ENCODE measurements around the gene GLB1L2.
"Not testable (repeated sequence)": the region's sequence is repeated elsewhere in the genome, so short reads cannot be mapped to it uniquely, and the experiment has no call there.

Gene GLB1L2

GRCh38 chr11:134322553-134322952, 9.2 kb upstream of the GLB1L2 start:
- no peak for DNase-seq (ENCODE audit: low read depth)

GRCh38 chr11:134328433-134328832, 3.4 kb upstream of the GLB1L2 start:
- no peak for DNase-seq (ENCODE audit: low read depth)

- DNase-seq (ENCODE audit: low read depth) = no peak
Observed at GRCh38 chr11:134330611-134331353, 1.0 kb upstream of the GLB1L2 start.

GRCh38 chr11:134332189-134332631, 422 bp downstream of the GLB1L2 start:
- DNase-seq (ENCODE audit: low read depth) = no peak

- no peak for DNase-seq (ENCODE audit: low read depth)
Observed at GRCh38 chr11:134332782-134333181, 994 bp downstream of the GLB1L2 start.

GRCh38 chr11:134333312-134333711, 1.5 kb downstream of the GLB1L2 start:
- peak; percentile 6 for DNase-seq (ENCODE audit: low read depth)

GRCh38 chr11:134333946-134334345, 2.2 kb downstream of the GLB1L2 start:
- DNase-seq (ENCODE audit: low read depth) = no peak

- DNase-seq (ENCODE audit: low read depth) = no peak
Observed at GRCh38 chr11:134334796-134335571, 3.2 kb downstream of the GLB1L2 start.

GRCh38 chr11:134337051-134337450, 5.3 kb downstream of the GLB1L2 start:
- no peak for DNase-seq (ENCODE audit: low read depth)

GRCh38 chr11:134338068-134338467, 6.3 kb downstream of the GLB1L2 start:
- DNase-seq (ENCODE audit: low read depth) = no peak

- DNase-seq (ENCODE audit: low read depth) = no peak
Observed at GRCh38 chr11:134338654-134339053, 6.9 kb downstream of the GLB1L2 start.

GRCh38 chr11:134339756-134340155, 8.0 kb downstream of the GLB1L2 start:
- DNase-seq (ENCODE audit: low read depth) = no peak

GRCh38 chr11:134340354-134340964, 8.7 kb downstream of the GLB1L2 start:
- DNase-seq (ENCODE audit: low read depth) = no peak

- no peak for DNase-seq (ENCODE audit: low read depth)
Observed at GRCh38 chr11:134341805-134342571, 10.2 kb downstream of the GLB1L2 start.

- DNase-seq (ENCODE audit: low read depth) = no peak
Observed at GRCh38 chr11:134342572-134343340, 11.0 kb downstream of the GLB1L2 start.

- no peak for DNase-seq (ENCODE audit: low read depth)
Observed at GRCh38 chr11:134343646-134344045, 11.9 kb downstream of the GLB1L2 start.

- not testable (repeated sequence) for DNase-seq (ENCODE audit: low read depth)
Observed at GRCh38 chr11:134344497-134345236, 12.9 kb downstream of the GLB1L2 start.

- no peak for DNase-seq (ENCODE audit: low read depth)
Observed at GRCh38 chr11:134345237-134345550, 13.4 kb downstream of the GLB1L2 start.

- DNase-seq (ENCODE audit: low read depth) = no peak
Observed at GRCh38 chr11:134346101-134346975, 14.6 kb downstream of the GLB1L2 start.

GRCh38 chr11:134346976-134347350, 15.2 kb downstream of the GLB1L2 start:
- no peak for DNase-seq (ENCODE audit: low read depth)

All from stromal cell of bone marrow (primary cell).